OCI-LY7 (cell line): ENCODE data around the gene DCLK3. TPM values are rescaled to one million over a fixed set of nuclear protein-coding genes. Genes with fewer than 3 reads are reported as not detected.

Source experiments
- BruUV-seq: library from RNA; stranded (reverse); fragments of 400-500 nt; replicated peaks from 2 replicates; lab custom pipeline; 2021; lab: Mats Ljungman, UMichigan
- CTCF ChIA-PET: fragments of 300-600 bp; sonication (Branson Sonifier 250); formaldehyde crosslinking; loops from one replicate; lab custom pipeline; 2022; ENCODE audit warnings: antibody characterized with exemption; ENCODE audit not compliant: unreplicated experiment; lab: Charles Lee
- POLR2A ChIA-PET: fragments of 300-600 bp; sonication (Branson Sonifier 250); formaldehyde crosslinking; loops from one replicate; lab custom pipeline; 2022; ENCODE audit warnings: antibody characterized with exemption; lab: Charles Lee
- DNase-seq: peaks from one replicate; pipeline ENCODE4 v3.0.0-alpha.2; 2015; ENCODE audit warnings: low spot score
- H2AFZ ChIP-seq: fragments of 200-600 bp; sonication (generic), shearing (Covaris generic); 2 replicates; pipeline ENCODE4 v1.6.1; 2014; ENCODE audit warnings: mild to moderate bottlenecking, antibody characterized with exemption, low read length, moderate library complexity
- H3K27ac ChIP-seq: fragments of 200-600 bp; sonication (generic); 2 replicates; pipeline ENCODE4 v1.5.1; 2014; ENCODE audit warnings: mixed run types, low read depth, mild to moderate bottlenecking, moderate library complexity, low read length, inconsistent platforms; ENCODE audit not compliant: poor library complexity, severe bottlenecking
- H3K36me3 ChIP-seq: fragments of 200-600 bp; sonication (generic); 2 replicates; pipeline ENCODE4 v1.6.1; 2014; ENCODE audit warnings: mild to moderate bottlenecking, antibody characterized with exemption, low read length, moderate library complexity, mixed read lengths; ENCODE audit not compliant: insufficient read depth
- H3K4me1 ChIP-seq: fragments of 200-600 bp; sonication (generic); 2 replicates; pipeline ENCODE4 v1.5.1; 2014; ENCODE audit warnings: mild to moderate bottlenecking, low read length; ENCODE audit not compliant: insufficient read depth, poor library complexity, severe bottlenecking
- H3K4me2 ChIP-seq: fragments of 200-600 bp; sonication (generic); 2 replicates; pipeline ENCODE4 v1.6.1; 2014; ENCODE audit warnings: mild to moderate bottlenecking, low read length
- H3K4me3 ChIP-seq: fragments of 200-600 bp; sonication (generic); 2 replicates; pipeline ENCODE4 v1.5.1; 2014; ENCODE audit warnings: mild to moderate bottlenecking, low read depth, low read length; ENCODE audit not compliant: poor library complexity, severe bottlenecking
- H3K79me2 ChIP-seq: fragments of 200-600 bp; sonication (generic); 2 replicates; pipeline ENCODE4 v1.6.1; 2016; ENCODE audit warnings: low read depth, mild to moderate bottlenecking, low read length, moderate library complexity, mixed read lengths; ENCODE audit not compliant: insufficient read depth
- H3K9me2 ChIP-seq: fragments of 200-600 bp; sonication (generic); 2 replicates; pipeline ENCODE4 v1.6.1; 2016; ENCODE audit warnings: mild to moderate bottlenecking, low read length, mixed read lengths; ENCODE audit not compliant: insufficient read depth
- H3K9me3 ChIP-seq: fragments of 200-600 bp; sonication (generic); 2 replicates; pipeline ENCODE4 v1.6.1; 2014; ENCODE audit warnings: mild to moderate bottlenecking, mixed run types, low read length, mixed read lengths
- H4K20me1 ChIP-seq: fragments of 200-600 bp; sonication (generic); 2 replicates; pipeline ENCODE4 v1.6.1; 2014; ENCODE audit warnings: mild to moderate bottlenecking, antibody characterized with exemption, low read length, moderate library complexity, mixed read lengths; ENCODE audit not compliant: insufficient read depth
- CTCF ChIP-seq: fragments of 200-600 bp; sonication (generic); conservative IDR thresholded peaks from 2 replicates; pipeline ENCODE4 v1.5.1; 2014; ENCODE audit warnings: mild to moderate bottlenecking, antibody characterized with exemption, low read length, moderate library complexity, mixed read lengths
- EZH2phosphoT487 ChIP-seq: fragments of 200-600 bp; sonication (generic); IDR thresholded peaks from 2 replicates; pipeline ENCODE4 v1.6.1; 2018; ENCODE audit warnings: low read depth, borderline replicate concordance, mild to moderate bottlenecking, mixed run types, antibody characterized with exemption, low read length, moderate library complexity, mixed read lengths
- intact Hi-C: fragments of 100-400 bp; cut with micrococcal nuclease; formaldehyde crosslinking; loops from one replicate; pipeline ENCODE4 v1.10.0; 2022; ENCODE audit not compliant: unreplicated experiment
- total RNA-seq, 2 experiments: library from RNA; depleted of rRNA in 1 of 2; stranded (reverse); fragments of >200 nt in 1 of 2; shearing (Covaris generic) in 1 of 2; gene quantifications; 2 replicates each; pipeline ENCODE4 v1.2.3, GENCODE V29; 2014 to 2022

DCLK3 gene
- total RNA-seq, 2 experiments from 2014 or later: not detected

DNA sequence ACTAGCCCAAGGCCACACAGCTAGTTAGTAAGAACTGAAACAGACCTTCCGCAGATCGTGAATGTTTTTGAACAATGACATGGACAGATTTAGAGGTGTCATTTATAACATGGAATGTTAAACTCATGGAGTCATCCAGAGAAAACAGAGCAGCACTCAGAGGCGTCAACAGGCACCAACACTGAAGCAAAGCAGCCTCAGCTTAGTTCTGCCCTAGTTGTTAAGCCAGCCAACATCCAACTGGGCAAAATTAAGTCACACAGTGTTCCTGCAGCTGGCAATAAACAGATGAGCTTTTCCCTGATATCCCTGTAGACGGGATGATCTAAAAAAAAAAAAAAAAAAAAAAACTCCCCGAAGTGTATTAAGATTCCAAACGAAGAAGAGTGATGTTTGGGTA, 13.6 kb downstream of the DCLK3 start:
- TF ChIP-seq CTCF (no peak), EZH2phosphoT487 (no peak)
- Histone ChIP-seq H3K4me2 (no peak overlapping the region), H3K9me3 (no peaks in the 10 kb centered on the region), H3K36me3 (no peaks in the 10 kb centered on the region), H3K27ac (no peak overlapping the region), H3K4me1 (no peaks in the 10 kb centered on the region), H3K79me2 (no peaks in the 10 kb centered on the region), H3K9me2 (no peaks in the 10 kb centered on the region), H3K4me3 (no peak overlapping the region), H4K20me1 (no peaks in the 10 kb centered on the region), H2AFZ (no peak overlapping the region)
- CTCF ChIA-PET: no interaction called here
- BruUV-seq: no TSS peak
- no peak for DNase-seq
- POLR2A ChIA-PET: interaction anchor here (0.6 to 0.7 kb wide), 2 partner anchors 20 to 161 kb away, joined by 5 to 6 read pairs; no protein-coding TSS in a partner anchor
- intact Hi-C loops: no loop called here

- DNase-seq: no peak
- intact Hi-C loops: no loop called here
- Histone ChIP-seq H3K4me1 (no peaks in the 10 kb centered on the region), H3K9me3 (no peaks in the 10 kb centered on the region), H3K36me3 (no peaks in the 10 kb centered on the region), H4K20me1 (no peaks in the 10 kb centered on the region), H3K27ac (no peak overlapping the region), H3K79me2 (no peaks in the 10 kb centered on the region), H3K9me2 (no peaks in the 10 kb centered on the region), H3K4me2 (no peak overlapping the region), H2AFZ (no peak overlapping the region), H3K4me3 (no peak overlapping the region)
- CTCF ChIA-PET: no interaction called here
- BruUV-seq: no TSS peak
- POLR2A ChIA-PET: no interaction called here
- TF ChIP-seq EZH2phosphoT487 (no peak), CTCF (no peak)
Measured at GRCh38 chr3:36744763-36745162, 19.6 kb downstream of the DCLK3 start.

- no peak for TF ChIP-seq CTCF
- TF ChIP-seq EZH2phosphoT487: no peak
- H2AFZ ChIP-seq: no peak overlapping the region
- H3K4me1 ChIP-seq: no peaks in the 10 kb centered on the region
- no peak overlapping the region for H3K27ac ChIP-seq
- no peaks in the 10 kb centered on the region for H3K9me3 ChIP-seq
- H3K79me2 ChIP-seq: no peaks in the 10 kb centered on the region
- H4K20me1 ChIP-seq: no peaks in the 10 kb centered on the region
- ChIA-PET CTCF (no interaction called here), POLR2A (interaction anchor here (1.1 kb wide), 1 partner anchor 27 kb away, joined by 3 read pairs; no protein-coding TSS in a partner anchor)
- H3K9me2 ChIP-seq: no peaks in the 10 kb centered on the region
- intact Hi-C loops: no loop called here
- no peaks in the 10 kb centered on the region for H3K36me3 ChIP-seq
- no TSS peak for BruUV-seq
- no peak overlapping the region for H3K4me2 ChIP-seq
- DNase-seq: no peak
- H3K4me3 ChIP-seq: no peak overlapping the region
Measured at GRCh38 chr3:36743826-36744225, 20.5 kb downstream of the DCLK3 start.
